Panc1 (cell line): ENCODE measurements around the gene CCDC60. TPM values are rescaled to one million over a fixed set of nuclear protein-coding genes. Genes with fewer than 3 reads are reported as not detected.

ENCODE experiments used
- ATAC-seq: fragments of 200-7000 bp; cut with Tn5 transposase; 2 replicates; pipeline ENCODE4 v1.9.1; 2020; ENCODE audit warnings: mild to moderate bottlenecking, moderate library complexity
- BruUV-seq: library from RNA; stranded (reverse); fragments of 400-500 nt; replicated peaks from 2 replicates; lab custom pipeline; 2021; lab: Mats Ljungman, UMichigan
- CTCF ChIA-PET: fragments of 300-600 bp; sonication (Branson Sonifier 250); formaldehyde crosslinking; loops from one replicate; lab custom pipeline; 2022; ENCODE audit warnings: antibody characterized with exemption; lab: Charles Lee
- POLR2A ChIA-PET: fragments of 300-600 bp; sonication (Branson Sonifier 250); formaldehyde crosslinking; loops from one replicate; lab custom pipeline; 2022; ENCODE audit warnings: antibody characterized with exemption; lab: Charles Lee
- DNase-seq: peaks from one replicate; pipeline ENCODE4 v3.0.0-alpha.2; 2010; ENCODE audit warnings: low read depth, low spot score
- H3K27ac ChIP-seq: 2 replicates; pipeline ENCODE4 v1.5.1; 2011; ENCODE audit warnings: mild to moderate bottlenecking, low read length, inconsistent platforms
- H3K27me3 ChIP-seq: fragments of 200-500 bp; sonication (Bioruptor generic); 2 replicates; pipeline ENCODE4 v1.6.0; 2014; ENCODE audit warnings: low read length, inconsistent platforms; ENCODE audit not compliant: control insufficient read depth, insufficient read depth
- H3K36me3 ChIP-seq: fragments of 200-500 bp; sonication (Bioruptor generic); 2 replicates; pipeline ENCODE4 v1.5.1; 2014; ENCODE audit warnings: inconsistent platforms, mild to moderate bottlenecking, low read length, moderate library complexity; ENCODE audit not compliant: control insufficient read depth, insufficient read depth
- H3K4me1 ChIP-seq: 2 replicates; pipeline ENCODE4 v1.5.1; 2011; ENCODE audit warnings: inconsistent platforms, mild to moderate bottlenecking, low read length, moderate library complexity; ENCODE audit not compliant: control insufficient read depth, insufficient read depth
- H3K4me3 ChIP-seq, 2 experiments: 2 replicates each; pipeline ENCODE4 v1.5.1; 2011 to 2012; ENCODE audit warnings: low read depth in 2 of 2, low read length in 2 of 2, mild to moderate bottlenecking in 2 of 2, inconsistent platforms in 1 of 2, moderate library complexity in 1 of 2
- H3K9me3 ChIP-seq: fragments of 200-500 bp; sonication (Bioruptor generic); 2 replicates; pipeline ENCODE4 v1.5.1; 2014; ENCODE audit warnings: low read depth, mild to moderate bottlenecking, inconsistent platforms, low read length, moderate library complexity; ENCODE audit not compliant: control insufficient read depth, insufficient read depth
- CTCF ChIP-seq: fragments of 450-650 bp; IDR thresholded peaks from 2 replicates; pipeline ENCODE4 v1.5.1; 2017; ENCODE audit warnings: mild to moderate bottlenecking
- POLR2AphosphoS5 ChIP-seq: IDR thresholded peaks from 2 replicates; pipeline ENCODE4 v1.6.1; 2012; ENCODE audit warnings: mild to moderate bottlenecking, low read depth, low read length, moderate library complexity
- REST ChIP-seq, 2 experiments: IDR thresholded peaks; 2 replicates each; pipeline ENCODE4 v1.6.1; 2011 to 2012; ENCODE audit warnings: low read depth in 2 of 2, control low read depth in 1 of 2, low read length in 1 of 2, mild to moderate bottlenecking in 1 of 2, moderate library complexity in 1 of 2; ENCODE audit not compliant: insufficient read depth in 1 of 2
- SIN3A ChIP-seq: IDR thresholded peaks from 2 replicates; pipeline ENCODE4 v1.6.1; 2012; ENCODE audit warnings: low read depth, mild to moderate bottlenecking, low read length, moderate library complexity, borderline replicate concordance; ENCODE audit not compliant: insufficient read depth
- in situ Hi-C: cut with HindIII; loops from 2 replicates; pipeline ENCODE4 v1.10.0; 2016; ENCODE audit warnings: low sequenced_read_pairs, low pct_unique_long_range_greater_than_20kb
- intact Hi-C: fragments of 100-400 bp; cut with micrococcal nuclease; formaldehyde crosslinking; loops from one replicate; pipeline ENCODE4 v1.10.0; 2022; ENCODE audit not compliant: unreplicated experiment
- total RNA-seq: library from RNA; stranded (reverse); gene quantifications from one replicate; pipeline ENCODE4 v1.2.1, GENCODE V29; 2021; ENCODE audit not compliant: unreplicated experiment

CCDC60 gene
- total RNA-seq, 1 experiment from 2014 or later: not detected

GRCh38 chr12:119463211-119463926 lies 128.8 kb downstream of the CCDC60 start:
- H3K36me3 ChIP-seq: no peaks in the 10 kb centered on the region
- TF ChIP-seq POLR2AphosphoS5 (no peak), CTCF (no peak)
- H3K27ac ChIP-seq: no peak overlapping the region
- POLR2A ChIA-PET: no interaction called here
- peaks cover 3% of the 10 kb centered on the region; the same call in 1 of the 2 replicates for H3K9me3 ChIP-seq
- intact Hi-C loops (no loop called here), in situ Hi-C loops (no loop called here)
- H3K4me1 ChIP-seq: no peaks in the 10 kb centered on the region
- CTCF ChIA-PET: interaction anchor here (1.0 kb wide), 1 partner anchor 15 kb away, joined by 3 read pairs; no protein-coding TSS in a partner anchor
- peaks cover 2% of the 10 kb centered on the region; the same call in 1 of the 2 replicates for H3K27me3 ChIP-seq
- no peak overlapping the region for H3K4me3 ChIP-seq
- ATAC-seq (no peak), DNase-seq (no peak)
- no TSS peak for BruUV-seq

- POLR2A ChIA-PET: no interaction called here
- no TSS peak for BruUV-seq
Observed at GRCh38 chr12:119468296-119468695, 133.8 kb downstream of the CCDC60 start.

More at GRCh38 chr12:119468296-119468695, 133.8 kb downstream of the CCDC60 start:
- no peak overlapping the region for H3K4me3 ChIP-seq
- TF ChIP-seq REST (IDR thresholded peaks at IDR 0.05; ENCODE audit: insufficient read depth in 1 of 2, low read depth in 2 of 2, low read length in 1 of 2): no peak
- TF ChIP-seq SIN3A: no peak
- no peak for TF ChIP-seq POLR2AphosphoS5
- TF ChIP-seq CTCF: no peak
- no peak for DNase-seq
- CTCF ChIA-PET: no interaction called here
- in situ Hi-C loops (no loop called here), intact Hi-C loops (no loop called here)
- H3K36me3 ChIP-seq: no peaks in the 10 kb centered on the region
- no peak overlapping the region for H3K27ac ChIP-seq
- no peak for ATAC-seq
- H3K9me3 ChIP-seq: no peaks in the 10 kb centered on the region
- H3K4me1 ChIP-seq: no peaks in the 10 kb centered on the region
- no peaks in the 10 kb centered on the region; the same call in none of the 2 replicates for H3K27me3 ChIP-seq
